Ascending aorta (tissue), 2 donors: ENCODE measurements around the gene PYY. TPM values are rescaled to one million over a fixed set of nuclear protein-coding genes. Genes with fewer than 3 reads are reported as not detected.
"Not testable (repeated sequence)": the region's sequence is repeated elsewhere in the genome, so short reads cannot be mapped to it uniquely, and the experiment has no call there.

Experiments
- DNase-seq, 2 donors: peaks; one replicate each; pipeline ENCODE4 v3.0.0-alpha.2; 2019; ENCODE audit warnings: low spot score in 2 of 2
- H3K27ac ChIP-seq, 2 donors: fragments of 200-600 bp; sonication (generic); one replicate each; pipeline ENCODE4 v1.5.1; 2016 to 2017; ENCODE audit warnings: mild to moderate bottlenecking in 1 of 2
- H3K27me3 ChIP-seq: fragments of 200-600 bp; sonication (generic); one replicate; pipeline ENCODE4 v1.5.1; 2017
- H3K36me3 ChIP-seq, 2 donors: fragments of 200-600 bp; sonication (generic); one replicate each; pipeline ENCODE4 v1.5.1; 2016
- H3K4me1 ChIP-seq, 2 donors: fragments of 200-600 bp; sonication (generic); one replicate each; pipeline ENCODE4 v1.5.1; 2016 to 2017; ENCODE audit warnings: mild to moderate bottlenecking in 1 of 2
- H3K4me3 ChIP-seq, 2 donors: fragments of 200-600 bp; sonication (generic); one replicate each; pipeline ENCODE4 v1.5.1; 2016 to 2017; ENCODE audit warnings: mild to moderate bottlenecking in 1 of 2
- H3K9me3 ChIP-seq, 2 donors: fragments of 200-600 bp; sonication (generic); one replicate each; pipeline ENCODE4 v1.5.1; 2016
- intact Hi-C: fragments of 100-400 bp; cut with DNase I; formaldehyde crosslinking; loops from one replicate; pipeline ENCODE4 v1.15.1; 2023
- total RNA-seq: library from RNA; depleted of rRNA; stranded (reverse); fragments of >200 nt; gene quantifications from one replicate; pipeline ENCODE4 v1.1.0, GENCODE V29; 2016
- TF ChIP-seq, protein P1 (sequence below), 3 experiments: fragments of 200-600 bp in 2 of 3; fragments of 450-650 bp in 1 of 3; sonication (generic) in 2 of 3; IDR thresholded peaks; one replicate each; pipeline ENCODE4 v1.5.1; 2016 to 2019; ENCODE audit warnings: antibody characterized with exemption in 3 of 3, mild to moderate bottlenecking in 1 of 3, moderate library complexity in 1 of 3

Gene PYY
- total RNA-seq, 1 donor from 2014 or later = not detected

DNA sequence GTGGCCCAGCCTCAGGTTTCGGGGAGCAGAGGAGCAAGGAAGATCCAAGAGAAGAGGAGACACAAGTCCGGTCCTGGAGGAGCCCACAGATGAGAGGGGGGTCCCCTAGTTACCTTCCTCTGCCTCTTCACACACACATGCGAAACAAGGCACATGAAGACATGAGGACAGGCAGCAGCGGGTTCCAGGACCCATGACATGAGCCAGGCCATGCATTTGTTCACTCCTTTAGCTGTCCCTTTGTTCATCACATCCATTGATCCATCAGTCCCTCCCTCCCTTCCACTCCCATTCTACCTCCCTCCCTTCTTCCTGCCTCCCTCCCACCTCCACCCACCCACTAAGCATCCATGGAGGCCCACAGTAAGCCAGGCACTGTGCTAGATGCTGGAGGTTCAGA, 20.8 kb downstream of the PYY start:
- intact Hi-C loops = no loop called here
- no peaks in the 10 kb centered on the region for H3K9me3 ChIP-seq
- TF ChIP-seq, protein P1, sequence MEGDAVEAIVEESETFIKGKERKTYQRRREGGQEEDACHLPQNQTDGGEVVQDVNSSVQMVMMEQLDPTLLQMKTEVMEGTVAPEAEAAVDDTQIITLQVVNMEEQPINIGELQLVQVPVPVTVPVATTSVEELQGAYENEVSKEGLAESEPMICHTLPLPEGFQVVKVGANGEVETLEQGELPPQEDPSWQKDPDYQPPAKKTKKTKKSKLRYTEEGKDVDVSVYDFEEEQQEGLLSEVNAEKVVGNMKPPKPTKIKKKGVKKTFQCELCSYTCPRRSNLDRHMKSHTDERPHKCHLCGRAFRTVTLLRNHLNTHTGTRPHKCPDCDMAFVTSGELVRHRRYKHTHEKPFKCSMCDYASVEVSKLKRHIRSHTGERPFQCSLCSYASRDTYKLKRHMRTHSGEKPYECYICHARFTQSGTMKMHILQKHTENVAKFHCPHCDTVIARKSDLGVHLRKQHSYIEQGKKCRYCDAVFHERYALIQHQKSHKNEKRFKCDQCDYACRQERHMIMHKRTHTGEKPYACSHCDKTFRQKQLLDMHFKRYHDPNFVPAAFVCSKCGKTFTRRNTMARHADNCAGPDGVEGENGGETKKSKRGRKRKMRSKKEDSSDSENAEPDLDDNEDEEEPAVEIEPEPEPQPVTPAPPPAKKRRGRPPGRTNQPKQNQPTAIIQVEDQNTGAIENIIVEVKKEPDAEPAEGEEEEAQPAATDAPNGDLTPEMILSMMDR (IDR thresholded peaks at IDR 0.05) = no peak
- no peaks in the 10 kb centered on the region for H3K4me1 ChIP-seq
- no peak overlapping the region for H3K27ac ChIP-seq
- H3K36me3 ChIP-seq = no peaks in the 10 kb centered on the region
- no peaks in the 10 kb centered on the region for H3K27me3 ChIP-seq
- no peak overlapping the region for H3K4me3 ChIP-seq
- DNase-seq = no peak

DNA sequence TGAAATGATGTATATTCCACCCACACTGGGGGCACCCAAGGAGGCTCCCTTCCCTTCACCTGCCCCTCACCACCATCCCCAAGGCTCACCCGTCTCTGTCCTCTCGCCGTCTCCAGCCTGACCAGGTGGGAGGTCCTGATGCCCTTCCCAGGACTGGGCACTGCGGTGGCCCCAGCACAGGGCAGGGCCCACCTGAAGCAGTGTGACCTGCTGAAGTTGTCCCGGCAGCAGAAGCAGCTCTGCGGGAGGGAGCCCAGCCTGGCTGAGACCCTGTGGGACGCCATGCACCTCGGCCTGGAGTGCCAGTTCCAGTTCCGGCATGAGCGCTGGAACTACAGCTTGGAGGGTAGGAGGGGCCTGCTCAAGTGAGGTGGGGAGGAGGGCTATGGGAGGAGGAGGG, 21.4 kb downstream of the PYY start:
- H3K4me3 ChIP-seq = no peak overlapping the region
- TF ChIP-seq, protein P1 (IDR thresholded peaks at IDR 0.05) = no peak
- no peaks in the 10 kb centered on the region for H3K4me1 ChIP-seq
- H3K27me3 ChIP-seq = no peaks in the 10 kb centered on the region
- intact Hi-C loops = no loop called here
- H3K36me3 ChIP-seq = no peaks in the 10 kb centered on the region
- no peak overlapping the region for H3K27ac ChIP-seq
- no peaks in the 10 kb centered on the region for H3K9me3 ChIP-seq
- DNase-seq = no peak

DNA sequence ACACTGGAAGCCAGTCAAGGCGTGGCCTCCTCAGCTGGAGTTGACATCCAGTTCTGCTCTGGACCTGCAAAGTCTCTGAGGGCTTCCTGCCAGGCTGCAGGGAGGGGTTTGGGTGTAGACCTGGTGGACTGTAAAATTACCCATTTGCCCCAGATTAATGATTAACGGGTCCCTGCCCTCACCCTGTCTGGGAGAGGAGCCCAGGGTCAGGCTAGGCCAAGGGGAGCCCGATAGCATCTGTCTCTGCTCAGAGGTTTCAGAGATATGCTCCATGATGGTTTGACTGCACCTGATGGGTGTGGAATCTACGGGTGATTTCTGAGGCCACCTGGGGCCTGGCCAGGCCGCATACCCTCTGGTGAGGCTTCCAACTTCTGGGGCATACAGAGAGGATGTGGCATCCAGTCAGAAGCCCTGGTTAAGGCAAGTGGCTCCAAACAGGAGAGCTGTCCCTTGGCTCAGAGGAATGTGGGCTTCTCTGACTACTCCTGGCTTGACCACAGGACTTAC, 22.6 kb downstream of the PYY start:
- intact Hi-C loops = no loop called here
- no peak for DNase-seq
- Histone ChIP-seq H3K4me1 (peaks cover 0 to 4% of the 10 kb centered on the region in 2 donors), H3K27me3 (no peaks in the 10 kb centered on the region), H3K9me3 (no peaks in the 10 kb centered on the region), H3K4me3 (no peak overlapping the region), H3K27ac (no peak overlapping the region), H3K36me3 (no peaks in the 10 kb centered on the region)
- TF ChIP-seq, protein P1 (IDR thresholded peaks at IDR 0.05) = no peak

- TF ChIP-seq, protein P1 (IDR thresholded peaks at IDR 0.05) = no peak
- Histone ChIP-seq H3K36me3 (no peaks in the 10 kb centered on the region), H3K27me3 (no peaks in the 10 kb centered on the region), H3K4me1 (peaks cover 0 to 4% of the 10 kb centered on the region in 2 donors), H3K27ac (no peak overlapping the region), H3K4me3 (no peak overlapping the region), H3K9me3 (no peaks in the 10 kb centered on the region)
- DNase-seq = no peak
- intact Hi-C loops = no loop called here
Measured at GRCh38 chr17:43928609-43929008, 25.1 kb downstream of the PYY start.

DNA sequence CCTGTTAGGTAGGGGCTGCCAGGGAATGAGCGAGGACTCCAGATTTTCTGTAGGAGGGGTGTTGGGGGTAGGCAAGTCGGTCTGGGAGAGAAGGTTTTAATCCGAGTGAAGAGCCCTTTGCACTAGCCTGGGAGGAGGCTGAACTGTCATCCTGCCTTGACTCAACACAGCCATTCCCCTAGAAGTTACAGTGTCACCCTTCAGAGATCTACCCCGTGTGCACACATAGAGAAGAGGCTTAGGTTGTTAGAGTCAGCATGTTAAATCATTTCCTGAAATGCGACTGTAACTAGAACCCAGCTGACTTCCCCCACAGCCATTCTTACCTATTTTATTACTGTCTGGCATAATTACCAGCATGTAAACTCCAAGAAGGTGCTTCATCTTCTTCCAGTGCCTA, 25.8 kb downstream of the PYY start:
- DNase-seq, H3K4me1 ChIP-seq, H3K9me3 ChIP-seq, H3K27me3 ChIP-seq, H3K4me3 ChIP-seq, H3K36me3 ChIP-seq, H3K27ac ChIP-seq, intact Hi-C loops: not testable (repeated sequence)

- Histone ChIP-seq H3K27me3 (no peaks in the 10 kb centered on the region), H3K27ac (no peak overlapping the region), H3K4me3 (peak overlapping the region; percentile 18 to 41), H3K36me3 (no peaks in the 10 kb centered on the region), H3K9me3 (no peaks in the 10 kb centered on the region), H3K4me1 (peaks cover 0 to 4% of the 10 kb centered on the region in 2 donors)
- TF ChIP-seq, protein P1 (IDR thresholded peaks at IDR 0.05) = no peak
- intact Hi-C loops = no loop called here
- no peak for DNase-seq
Measured at GRCh38 chr17:43927060-43927864, 26.5 kb downstream of the PYY start.
